PC-9 (cell line): ENCODE data around the gene CHMP1B.

ENCODE experiments used
- EZH2 ChIP-seq: fragments of 200-600 bp; sonication (generic); IDR thresholded peaks from 2 replicates; pipeline ENCODE4 v1.8.0; 2017; ENCODE audit warnings: antibody characterized with exemption, low read depth
- TF ChIP-seq, protein P1 (sequence below): fragments of 200-600 bp; sonication (generic); conservative IDR thresholded peaks from 2 replicates; pipeline ENCODE4 v1.6.1; 2017; ENCODE audit warnings: mixed run types, antibody characterized with exemption, mild to moderate bottlenecking, moderate library complexity

DNA sequence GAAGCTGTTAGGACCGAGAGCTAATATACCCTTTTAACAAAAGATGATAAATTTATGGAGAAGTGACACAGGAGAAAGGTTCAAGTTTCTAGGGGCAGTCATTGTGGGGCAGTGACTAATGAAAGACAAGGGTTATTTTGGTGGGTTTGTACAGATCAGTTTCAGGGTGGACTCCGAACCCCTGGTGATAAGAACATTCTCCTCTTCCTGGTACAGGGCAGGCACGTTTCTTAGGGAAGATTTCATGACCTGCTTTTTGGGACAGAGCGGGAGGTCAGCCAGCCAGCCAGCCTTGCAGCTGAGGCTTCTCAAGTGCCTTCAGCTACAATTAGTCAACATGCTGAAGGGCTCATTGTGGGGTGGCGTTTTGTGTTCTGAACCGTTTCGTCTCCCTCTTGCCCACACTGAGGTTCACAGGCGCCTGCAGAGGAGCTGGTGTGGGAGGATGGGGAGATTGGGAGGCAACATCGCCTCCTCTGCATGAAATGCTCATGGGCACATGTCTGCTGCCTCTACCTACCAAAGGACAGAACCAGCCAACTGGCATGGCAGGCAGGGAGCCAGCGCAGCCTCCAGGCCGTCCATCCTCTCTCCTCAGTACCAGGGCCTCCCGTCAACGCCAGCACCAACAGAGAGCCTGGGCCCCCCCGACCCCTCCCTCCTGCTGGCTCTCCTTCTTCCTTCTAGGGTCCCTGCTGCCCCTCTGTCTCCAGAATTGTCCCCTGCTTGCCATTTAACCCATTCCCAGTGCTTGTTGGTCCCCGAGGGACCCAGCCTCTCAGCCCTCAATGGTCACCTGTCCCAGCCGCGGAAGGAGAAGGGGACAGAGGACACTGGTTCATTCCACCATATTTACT lies 9.6 kb downstream of the CHMP1B start:
- TF ChIP-seq, protein P1, sequence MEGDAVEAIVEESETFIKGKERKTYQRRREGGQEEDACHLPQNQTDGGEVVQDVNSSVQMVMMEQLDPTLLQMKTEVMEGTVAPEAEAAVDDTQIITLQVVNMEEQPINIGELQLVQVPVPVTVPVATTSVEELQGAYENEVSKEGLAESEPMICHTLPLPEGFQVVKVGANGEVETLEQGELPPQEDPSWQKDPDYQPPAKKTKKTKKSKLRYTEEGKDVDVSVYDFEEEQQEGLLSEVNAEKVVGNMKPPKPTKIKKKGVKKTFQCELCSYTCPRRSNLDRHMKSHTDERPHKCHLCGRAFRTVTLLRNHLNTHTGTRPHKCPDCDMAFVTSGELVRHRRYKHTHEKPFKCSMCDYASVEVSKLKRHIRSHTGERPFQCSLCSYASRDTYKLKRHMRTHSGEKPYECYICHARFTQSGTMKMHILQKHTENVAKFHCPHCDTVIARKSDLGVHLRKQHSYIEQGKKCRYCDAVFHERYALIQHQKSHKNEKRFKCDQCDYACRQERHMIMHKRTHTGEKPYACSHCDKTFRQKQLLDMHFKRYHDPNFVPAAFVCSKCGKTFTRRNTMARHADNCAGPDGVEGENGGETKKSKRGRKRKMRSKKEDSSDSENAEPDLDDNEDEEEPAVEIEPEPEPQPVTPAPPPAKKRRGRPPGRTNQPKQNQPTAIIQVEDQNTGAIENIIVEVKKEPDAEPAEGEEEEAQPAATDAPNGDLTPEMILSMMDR = no peak
- no peak for TF ChIP-seq EZH2
